Mammary epithelial cell (primary cell): ENCODE data around the gene GPR75.

Experiments used
- EZH2 ChIP-seq: IDR thresholded peaks from 2 replicates; pipeline ENCODE4 v1.6.1; 2012; ENCODE audit warnings: low read length, inconsistent platforms, borderline replicate concordance
- TF ChIP-seq, protein P1 (sequence below), 2 donors: IDR thresholded peaks in 1 of 2; conservative IDR thresholded peaks in 1 of 2; 2 replicates each; pipeline ENCODE4 v1.5.1; 2011 to 2012; ENCODE audit warnings: inconsistent platforms in 2 of 2, low read length in 2 of 2, mild to moderate bottlenecking in 2 of 2, control low read depth in 1 of 2, low read depth in 1 of 2; ENCODE audit not compliant: insufficient read depth in 1 of 2; ENCODE audit errors: extremely low read depth in 1 of 2

- TF ChIP-seq EZH2: no peak
- TF ChIP-seq, protein P1, sequence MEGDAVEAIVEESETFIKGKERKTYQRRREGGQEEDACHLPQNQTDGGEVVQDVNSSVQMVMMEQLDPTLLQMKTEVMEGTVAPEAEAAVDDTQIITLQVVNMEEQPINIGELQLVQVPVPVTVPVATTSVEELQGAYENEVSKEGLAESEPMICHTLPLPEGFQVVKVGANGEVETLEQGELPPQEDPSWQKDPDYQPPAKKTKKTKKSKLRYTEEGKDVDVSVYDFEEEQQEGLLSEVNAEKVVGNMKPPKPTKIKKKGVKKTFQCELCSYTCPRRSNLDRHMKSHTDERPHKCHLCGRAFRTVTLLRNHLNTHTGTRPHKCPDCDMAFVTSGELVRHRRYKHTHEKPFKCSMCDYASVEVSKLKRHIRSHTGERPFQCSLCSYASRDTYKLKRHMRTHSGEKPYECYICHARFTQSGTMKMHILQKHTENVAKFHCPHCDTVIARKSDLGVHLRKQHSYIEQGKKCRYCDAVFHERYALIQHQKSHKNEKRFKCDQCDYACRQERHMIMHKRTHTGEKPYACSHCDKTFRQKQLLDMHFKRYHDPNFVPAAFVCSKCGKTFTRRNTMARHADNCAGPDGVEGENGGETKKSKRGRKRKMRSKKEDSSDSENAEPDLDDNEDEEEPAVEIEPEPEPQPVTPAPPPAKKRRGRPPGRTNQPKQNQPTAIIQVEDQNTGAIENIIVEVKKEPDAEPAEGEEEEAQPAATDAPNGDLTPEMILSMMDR (conservative IDR thresholded peaks at IDR 0.05 in 1 of 2, IDR thresholded peaks at IDR 0.05 in 1 of 2; ENCODE audit: extremely low read depth in 1 of 2, insufficient read depth in 1 of 2, low read depth in 1 of 2, low read length in 2 of 2): no peak
These were observed 6.2 kb upstream of the GPR75 start for GRCh38 chr2:53865962-53866361.
